ENCODE data around the gene CRTC1. TPM values are rescaled to one million over a fixed set of nuclear protein-coding genes. Genes with fewer than 3 reads are reported as not detected.
"Not testable (repeated sequence)": the region's sequence is repeated elsewhere in the genome, so short reads cannot be mapped to it uniquely, and the experiment has no call there.

The CRTC1 gene
- total and polyA plus RNA-seq, 4 donors, result 1.5 to 3.5 (median 1.9) TPM

- TF ChIP-seq JUND (IDR thresholded peaks at IDR 0.05), result no peak
- no peak for TF ChIP-seq RXRA (IDR thresholded peaks at IDR 0.05)
Measured at GRCh38 chr19:18807861-18808331, 124.4 kb downstream of the CRTC1 start (continued).

DNA sequence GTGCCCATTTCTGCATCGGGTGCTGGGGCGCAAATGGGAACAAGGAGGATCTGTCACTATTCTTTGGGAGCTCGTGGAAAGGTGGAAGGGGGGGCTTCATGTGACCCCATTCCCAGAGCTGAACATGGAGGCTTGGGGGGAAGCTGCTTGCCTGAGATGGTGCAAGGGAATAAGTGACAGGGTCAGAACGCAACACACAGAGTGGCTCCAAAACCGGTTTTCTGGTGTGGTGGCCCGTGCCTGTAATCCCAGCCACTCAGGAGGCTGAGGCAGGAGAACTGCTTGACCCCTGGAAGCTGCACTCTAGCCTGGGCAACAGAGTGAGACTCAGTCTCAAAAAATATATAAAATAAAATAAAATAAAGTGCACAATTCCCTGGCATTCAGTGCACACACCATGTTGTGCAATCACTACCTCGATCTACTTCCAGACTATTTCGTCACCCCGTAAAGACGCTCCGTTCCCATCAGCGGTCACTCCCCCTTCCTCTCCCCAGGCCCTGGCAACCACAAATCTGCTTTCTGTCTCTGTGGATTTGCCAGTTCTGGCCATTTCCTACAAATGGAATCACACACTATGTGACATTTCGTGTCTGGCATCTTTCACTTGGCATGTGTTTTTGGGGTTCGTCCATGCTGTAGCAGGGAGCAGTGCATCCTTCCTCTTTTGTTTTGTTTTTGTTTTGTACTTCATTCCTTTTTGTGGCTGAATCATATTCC is 125.8 kb downstream of the CRTC1 start:
- no peak overlapping the region for H3K9ac ChIP-seq (ENCODE audit: low read depth in 1 of 2, low read length in 2 of 2)
- H3K4me1 ChIP-seq (ENCODE audit: control insufficient read depth in 4 of 4, insufficient read depth in 4 of 4, low read length in 3 of 4), result no peaks in the 10 kb centered on the region
- H3K36me3 ChIP-seq (ENCODE audit: control insufficient read depth in 4 of 4, insufficient read depth in 3 of 4, low read depth in 1 of 4, low read length in 3 of 4), result no peaks in the 10 kb centered on the region
- no peak for DNase-seq (ENCODE audit: low spot score)
- H3K4me3 ChIP-seq (ENCODE audit: low read depth in 1 of 3, low read length in 3 of 3), result no peak overlapping the region
- H3K27me3 ChIP-seq (ENCODE audit: control insufficient read depth in 4 of 4, insufficient read depth in 4 of 4, low read length in 3 of 4), result no peaks in the 10 kb centered on the region
- TF ChIP-seq, protein P1, sequence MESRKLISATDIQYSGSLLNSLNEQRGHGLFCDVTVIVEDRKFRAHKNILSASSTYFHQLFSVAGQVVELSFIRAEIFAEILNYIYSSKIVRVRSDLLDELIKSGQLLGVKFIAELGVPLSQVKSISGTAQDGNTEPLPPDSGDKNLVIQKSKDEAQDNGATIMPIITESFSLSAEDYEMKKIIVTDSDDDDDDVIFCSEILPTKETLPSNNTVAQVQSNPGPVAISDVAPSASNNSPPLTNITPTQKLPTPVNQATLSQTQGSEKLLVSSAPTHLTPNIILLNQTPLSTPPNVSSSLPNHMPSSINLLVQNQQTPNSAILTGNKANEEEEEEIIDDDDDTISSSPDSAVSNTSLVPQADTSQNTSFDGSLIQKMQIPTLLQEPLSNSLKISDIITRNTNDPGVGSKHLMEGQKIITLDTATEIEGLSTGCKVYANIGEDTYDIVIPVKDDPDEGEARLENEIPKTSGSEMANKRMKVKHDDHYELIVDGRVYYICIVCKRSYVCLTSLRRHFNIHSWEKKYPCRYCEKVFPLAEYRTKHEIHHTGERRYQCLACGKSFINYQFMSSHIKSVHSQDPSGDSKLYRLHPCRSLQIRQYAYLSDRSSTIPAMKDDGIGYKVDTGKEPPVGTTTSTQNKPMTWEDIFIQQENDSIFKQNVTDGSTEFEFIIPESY (IDR thresholded peaks at IDR 0.05), result no peak
- TF ChIP-seq, protein P2, sequence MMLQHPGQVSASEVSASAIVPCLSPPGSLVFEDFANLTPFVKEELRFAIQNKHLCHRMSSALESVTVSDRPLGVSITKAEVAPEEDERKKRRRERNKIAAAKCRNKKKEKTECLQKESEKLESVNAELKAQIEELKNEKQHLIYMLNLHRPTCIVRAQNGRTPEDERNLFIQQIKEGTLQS (IDR thresholded peaks at IDR 0.05), result no peak
- TF ChIP-seq, protein P3, sequence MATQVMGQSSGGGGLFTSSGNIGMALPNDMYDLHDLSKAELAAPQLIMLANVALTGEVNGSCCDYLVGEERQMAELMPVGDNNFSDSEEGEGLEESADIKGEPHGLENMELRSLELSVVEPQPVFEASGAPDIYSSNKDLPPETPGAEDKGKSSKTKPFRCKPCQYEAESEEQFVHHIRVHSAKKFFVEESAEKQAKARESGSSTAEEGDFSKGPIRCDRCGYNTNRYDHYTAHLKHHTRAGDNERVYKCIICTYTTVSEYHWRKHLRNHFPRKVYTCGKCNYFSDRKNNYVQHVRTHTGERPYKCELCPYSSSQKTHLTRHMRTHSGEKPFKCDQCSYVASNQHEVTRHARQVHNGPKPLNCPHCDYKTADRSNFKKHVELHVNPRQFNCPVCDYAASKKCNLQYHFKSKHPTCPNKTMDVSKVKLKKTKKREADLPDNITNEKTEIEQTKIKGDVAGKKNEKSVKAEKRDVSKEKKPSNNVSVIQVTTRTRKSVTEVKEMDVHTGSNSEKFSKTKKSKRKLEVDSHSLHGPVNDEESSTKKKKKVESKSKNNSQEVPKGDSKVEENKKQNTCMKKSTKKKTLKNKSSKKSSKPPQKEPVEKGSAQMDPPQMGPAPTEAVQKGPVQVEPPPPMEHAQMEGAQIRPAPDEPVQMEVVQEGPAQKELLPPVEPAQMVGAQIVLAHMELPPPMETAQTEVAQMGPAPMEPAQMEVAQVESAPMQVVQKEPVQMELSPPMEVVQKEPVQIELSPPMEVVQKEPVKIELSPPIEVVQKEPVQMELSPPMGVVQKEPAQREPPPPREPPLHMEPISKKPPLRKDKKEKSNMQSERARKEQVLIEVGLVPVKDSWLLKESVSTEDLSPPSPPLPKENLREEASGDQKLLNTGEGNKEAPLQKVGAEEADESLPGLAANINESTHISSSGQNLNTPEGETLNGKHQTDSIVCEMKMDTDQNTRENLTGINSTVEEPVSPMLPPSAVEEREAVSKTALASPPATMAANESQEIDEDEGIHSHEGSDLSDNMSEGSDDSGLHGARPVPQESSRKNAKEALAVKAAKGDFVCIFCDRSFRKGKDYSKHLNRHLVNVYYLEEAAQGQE (IDR thresholded peaks at IDR 0.05), result no peak
- no peak for TF ChIP-seq EGR1 (IDR thresholded peaks at IDR 0.05; ENCODE audit: low read depth in 2 of 2)
- no peak for TF ChIP-seq RXRA (IDR thresholded peaks at IDR 0.05)
- TF ChIP-seq FOXA1 (IDR thresholded peaks at IDR 0.05), result no peak
- TF ChIP-seq HNF4A (conservative IDR thresholded peaks at IDR 0.05), result no peak
- no peak for TF ChIP-seq GABPA (IDR thresholded peaks at IDR 0.05 in 1 of 2, conservative IDR thresholded peaks at IDR 0.05 in 1 of 2)
- no peak for TF ChIP-seq MAX (IDR thresholded peaks at IDR 0.05)
- 48% methylated on average over 14 of the region's 14 CpGs for WGBS
- H3K9me3 ChIP-seq (ENCODE audit: control insufficient read depth in 4 of 4, low read length in 3 of 4), result no peaks in the 10 kb centered on the region
- no peak overlapping the region for H3K27ac ChIP-seq (ENCODE audit: low read depth in 1 of 2, low read length in 2 of 2)

GRCh38 chr19:18811638-18812037 is 128.2 kb downstream of the CRTC1 start:
- H3K4me3 ChIP-seq (ENCODE audit: low read depth in 1 of 3, low read length in 3 of 3); H3K9me3 ChIP-seq (ENCODE audit: control insufficient read depth in 4 of 4, low read length in 3 of 4); H3K36me3 ChIP-seq (ENCODE audit: control insufficient read depth in 4 of 4, insufficient read depth in 3 of 4, low read depth in 1 of 4, low read length in 3 of 4); H3K4me1 ChIP-seq (ENCODE audit: control insufficient read depth in 4 of 4, insufficient read depth in 4 of 4, low read length in 3 of 4); H3K27ac ChIP-seq (ENCODE audit: low read depth in 1 of 2, low read length in 2 of 2); H3K9ac ChIP-seq (ENCODE audit: low read depth in 1 of 2, low read length in 2 of 2); DNase-seq (ENCODE audit: low spot score); H3K27me3 ChIP-seq (ENCODE audit: control insufficient read depth in 4 of 4, insufficient read depth in 4 of 4, low read length in 3 of 4): not testable (repeated sequence)
- 93% methylated on average over 5 of the region's 5 CpGs for WGBS

All from liver (tissue), 9 donors.